Activated CD8-positive, alpha-beta memory T cell treated with anti-CD3 and anti-CD28 coated beads for 1 hour (primary cell): ENCODE measurements around the gene COPS6.

Experiments
- DNase-seq, 2 donors: peaks; one replicate each; pipeline ENCODE4 v3.0.0-alpha.2; 2020; ENCODE audit warnings: low read depth in 1 of 2; ENCODE audit errors: extremely low read depth in 1 of 2

Gene COPS6

DNA sequence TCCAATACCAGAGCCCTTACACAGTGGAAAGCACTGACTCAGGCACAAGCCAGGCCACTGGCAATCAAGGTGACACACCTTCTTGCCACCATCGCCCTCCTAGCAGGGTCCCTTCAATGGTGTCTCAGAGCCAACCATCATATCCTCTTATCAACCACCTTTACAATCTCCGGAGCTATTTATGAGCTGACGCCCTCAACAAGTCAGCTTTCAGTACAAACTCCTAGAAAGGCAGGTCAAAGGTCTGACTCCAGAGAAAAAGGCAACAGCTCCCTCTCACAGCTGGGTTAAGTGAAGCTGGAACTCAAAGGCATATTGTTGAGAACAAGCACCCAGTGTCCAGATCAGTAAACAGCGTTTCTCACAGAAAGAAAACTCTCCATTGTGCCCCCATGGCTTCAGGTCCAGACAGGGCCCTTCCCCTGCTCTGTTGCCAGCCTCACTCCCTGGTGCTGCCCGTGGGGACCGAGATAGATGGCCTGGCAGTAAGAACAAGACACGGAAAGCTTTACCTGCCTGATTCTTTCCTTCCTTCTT is 9.7 kb upstream of the COPS6 start:
- no peak for DNase-seq

DNA sequence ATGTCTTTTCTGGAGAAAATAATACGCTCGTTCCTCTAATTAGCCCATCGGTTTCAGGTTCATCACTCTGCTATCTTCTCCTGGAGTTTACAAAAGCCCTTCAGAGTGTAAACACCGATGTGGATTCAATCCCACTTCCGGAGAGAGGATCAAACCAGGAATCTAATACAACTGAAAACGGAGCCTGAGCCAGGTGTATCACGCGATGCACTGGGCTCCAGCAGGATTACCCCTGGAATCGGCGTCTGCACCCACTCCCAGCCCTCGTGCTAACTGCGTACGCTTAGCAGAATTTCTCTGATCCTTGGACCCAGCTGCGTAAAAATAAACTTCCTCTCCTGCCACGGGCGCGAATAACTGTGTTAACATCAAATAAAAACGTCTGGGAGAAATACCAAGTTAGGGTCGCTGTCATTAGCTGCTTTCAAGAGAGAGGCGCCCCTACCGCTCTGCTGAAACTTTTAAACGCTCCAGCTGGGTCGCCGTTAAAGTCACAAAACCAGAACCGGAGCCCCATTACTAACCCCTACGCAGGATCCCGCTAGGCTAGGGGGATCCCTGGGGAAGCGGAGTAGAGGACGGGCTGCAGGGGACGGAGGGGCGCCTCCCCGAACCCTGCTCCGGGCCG is 7.7 kb upstream of the COPS6 start:
- DNase-seq = no peak

DNA sequence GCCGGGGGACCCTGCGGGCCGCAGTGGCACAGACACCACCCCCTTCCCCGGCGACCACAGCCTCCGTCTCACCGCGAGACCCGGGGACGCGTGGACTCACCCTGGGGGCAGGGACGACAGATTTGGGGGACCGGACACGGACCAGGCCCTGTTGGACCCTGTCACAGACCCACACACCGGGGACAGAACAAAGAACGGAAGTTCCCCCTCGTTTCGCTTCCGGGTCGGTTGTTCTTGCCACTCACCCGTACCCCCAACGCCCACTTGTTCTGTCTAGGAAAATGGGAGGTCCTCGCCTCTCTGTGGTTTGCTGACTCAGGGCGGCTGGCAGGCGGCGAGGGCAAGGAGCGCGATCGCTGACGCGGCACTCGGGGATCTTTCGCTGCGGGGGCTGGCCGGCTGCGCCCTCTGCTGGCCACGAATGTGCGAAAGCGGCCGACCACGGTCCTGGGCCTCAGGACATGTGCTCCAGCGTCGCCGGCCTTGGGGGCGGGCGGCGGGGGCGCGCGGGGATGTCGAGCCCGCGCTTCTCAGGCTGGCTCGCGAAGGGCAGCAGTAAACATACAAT is 7.2 kb upstream of the COPS6 start, which contains the start of gene ZNF3:
TSS of gene ZNF3 (minus strand) at position 189 of the 568 bp plus-strand sequence. CDS start 4,366 bp downstream, outside the sequence.
- peak; percentile 94 for DNase-seq

DNA sequence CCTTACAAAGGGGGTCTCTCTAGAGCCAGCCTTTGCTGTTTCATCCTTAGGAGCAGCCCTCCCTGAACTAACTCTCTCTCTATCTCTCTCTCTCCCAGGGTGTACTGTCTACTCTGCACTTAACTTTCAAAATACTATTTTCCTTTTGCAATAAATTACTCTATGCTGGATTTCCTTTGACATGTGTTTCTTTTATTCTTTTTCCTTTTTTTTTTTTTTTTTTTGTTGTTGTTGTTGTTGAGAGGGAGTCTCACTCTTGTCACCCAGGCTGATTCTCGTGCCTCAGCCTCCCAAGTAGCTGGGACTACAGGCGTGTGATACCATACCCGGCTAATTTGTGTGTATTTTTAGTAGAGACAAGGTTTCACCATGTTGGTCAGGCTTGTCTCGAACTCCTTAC is 5.8 kb upstream of the COPS6 start:
- DNase-seq = no peak

DNA sequence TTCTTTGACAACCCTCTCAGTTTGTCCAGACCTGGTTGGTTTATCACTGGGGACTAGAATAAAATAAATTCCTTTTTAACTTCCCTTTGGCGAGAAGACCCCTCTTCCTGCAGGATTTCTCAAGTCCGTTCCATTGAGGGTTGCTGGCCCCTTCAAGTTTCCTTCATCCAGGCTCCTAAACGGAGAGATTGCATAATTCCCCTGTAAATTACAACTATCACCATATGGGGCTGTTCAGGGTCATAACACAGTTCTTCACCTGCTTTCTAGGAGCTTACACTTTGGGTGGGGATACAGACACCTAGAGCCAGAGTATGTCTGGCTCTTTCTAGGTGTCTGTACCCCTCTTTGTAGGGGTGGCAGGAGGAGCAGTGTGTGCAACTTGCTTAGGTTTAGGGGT is 3.3 kb upstream of the COPS6 start:
- no peak for DNase-seq

DNA sequence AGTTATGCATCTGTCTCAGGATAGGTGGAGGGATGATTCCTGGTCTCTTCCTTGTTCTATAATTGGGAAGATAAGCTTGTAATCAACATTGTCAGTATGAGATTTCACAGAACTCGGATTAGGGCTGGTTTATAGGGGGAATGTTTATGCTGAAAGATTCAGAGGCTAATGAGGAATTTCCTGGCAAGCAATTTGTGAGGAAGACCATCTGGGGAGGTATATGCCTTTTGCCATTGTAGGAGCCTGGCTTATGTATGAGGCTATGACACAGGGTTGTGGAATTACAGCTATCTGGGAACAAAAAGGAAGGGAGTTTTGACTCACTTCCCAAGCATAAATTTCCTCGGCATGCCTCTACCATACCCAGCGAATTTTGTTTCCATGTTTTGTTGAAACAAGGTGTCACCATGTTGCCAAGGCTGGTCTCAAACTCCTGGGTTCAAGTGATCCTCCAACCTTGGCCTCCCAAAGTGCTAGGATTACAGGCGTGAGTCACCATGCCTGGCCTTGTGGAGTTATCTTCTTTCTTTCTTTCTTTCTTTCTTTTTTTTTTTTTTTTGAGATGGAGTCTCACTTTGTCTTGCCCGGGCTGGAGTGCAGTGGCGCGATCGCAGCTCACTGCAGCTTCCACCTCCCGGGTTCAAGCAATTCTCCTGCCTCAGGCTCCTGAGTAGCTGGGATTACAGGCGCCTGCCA is 1.6 kb upstream of the COPS6 start:
- DNase-seq = no peak

DNA sequence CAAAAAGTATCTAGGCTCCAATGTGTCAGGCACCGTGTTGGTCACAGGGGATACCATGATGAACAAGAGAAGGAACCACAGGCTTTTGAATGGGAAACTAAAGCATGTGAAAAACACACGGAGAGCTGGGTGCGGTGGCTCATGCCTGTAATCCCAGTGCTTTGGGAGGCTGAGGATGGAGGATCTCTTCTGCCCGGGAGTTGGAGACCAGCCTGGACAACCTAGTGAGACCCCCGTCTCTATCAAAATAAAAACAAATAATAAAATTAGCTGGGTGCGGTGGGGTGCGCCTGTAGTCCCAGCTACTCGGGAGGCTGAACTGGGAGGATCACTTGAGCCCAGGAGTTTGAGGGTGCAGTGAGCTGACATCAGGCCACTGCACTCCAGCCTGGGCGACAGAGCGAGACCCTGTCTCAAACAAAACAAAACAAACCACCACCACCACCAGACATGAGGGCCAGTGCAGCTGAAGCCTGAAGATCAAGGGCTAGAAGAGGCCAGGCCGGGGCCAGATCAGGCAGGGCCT is 611 bp upstream of the COPS6 start:
- no peak for DNase-seq

DNA sequence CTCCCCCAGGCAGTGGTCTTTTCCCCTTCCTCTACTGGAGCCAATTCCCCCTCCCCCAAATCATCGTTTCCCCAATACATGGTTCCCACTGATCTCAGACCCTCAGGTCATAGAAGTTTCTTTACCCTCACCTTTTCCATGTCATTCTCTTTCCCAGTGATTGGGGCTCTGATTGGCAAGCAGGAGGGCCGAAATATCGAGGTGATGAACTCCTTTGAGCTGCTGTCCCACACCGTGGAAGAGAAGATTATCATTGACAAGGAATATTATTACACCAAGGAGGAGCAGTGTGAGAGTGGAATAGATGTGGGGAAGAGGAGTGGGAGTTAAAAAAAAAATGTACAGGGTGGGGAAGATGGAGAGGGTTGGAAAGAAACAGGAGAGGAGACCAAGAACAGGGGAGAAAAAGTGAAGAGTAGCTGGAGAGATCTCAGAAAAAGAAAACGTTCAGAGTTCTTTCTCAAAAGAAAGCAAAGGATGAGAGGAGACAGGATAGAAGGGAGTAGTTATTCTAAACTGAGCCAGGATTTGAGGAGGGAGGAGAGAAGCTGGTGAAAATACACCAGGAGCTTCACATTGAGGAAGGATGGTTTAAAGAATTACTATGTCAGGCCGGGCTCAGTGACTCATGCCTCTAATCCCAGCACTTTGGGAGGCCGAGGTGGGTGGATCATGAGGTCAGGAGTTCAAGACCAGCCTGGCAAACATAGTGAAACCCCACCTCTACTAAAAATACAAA is 858 bp downstream of the COPS6 start:
- DNase-seq = no peak

DNA sequence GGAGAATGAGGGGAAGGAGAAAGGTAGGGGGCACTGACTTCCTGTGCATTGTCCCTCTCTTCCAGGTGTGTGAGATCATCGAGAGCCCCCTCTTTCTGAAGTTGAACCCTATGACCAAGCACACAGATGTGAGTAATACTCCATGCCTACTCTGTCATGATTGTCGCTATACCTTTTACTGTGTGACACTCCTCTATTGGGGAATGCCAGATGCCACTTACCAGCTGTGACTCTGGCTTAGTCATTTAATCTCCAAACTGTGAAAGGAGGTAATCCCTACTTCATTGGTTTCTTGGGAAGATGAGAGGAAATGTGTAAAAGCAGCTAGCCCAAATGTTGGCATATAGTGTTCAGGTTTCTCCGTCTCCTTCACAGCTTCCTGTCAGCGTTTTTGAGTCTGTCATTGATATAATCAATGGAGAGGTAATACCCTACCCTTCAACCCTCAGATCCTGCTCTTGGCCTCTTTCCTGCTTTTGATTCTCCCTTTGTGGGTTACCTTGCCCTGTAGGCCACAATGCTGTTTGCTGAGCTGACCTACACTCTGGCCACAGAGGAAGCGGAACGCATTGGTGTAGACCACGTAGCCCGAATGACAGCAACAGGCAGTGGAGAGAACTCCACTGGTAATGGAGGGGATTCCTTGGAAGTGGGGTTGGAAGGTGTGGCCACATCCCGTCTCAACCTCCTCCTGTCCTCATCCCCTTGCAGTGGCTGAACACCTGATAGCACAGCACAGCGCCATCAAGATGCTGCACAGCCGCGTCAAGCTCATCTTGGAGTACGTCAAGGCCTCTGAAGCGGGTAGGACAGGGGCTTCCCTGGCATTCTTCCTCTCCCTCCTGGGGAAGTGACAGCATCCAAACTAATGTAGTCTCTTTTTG is 2.0 kb downstream of the COPS6 start:
- DNase-seq = no peak

DNA sequence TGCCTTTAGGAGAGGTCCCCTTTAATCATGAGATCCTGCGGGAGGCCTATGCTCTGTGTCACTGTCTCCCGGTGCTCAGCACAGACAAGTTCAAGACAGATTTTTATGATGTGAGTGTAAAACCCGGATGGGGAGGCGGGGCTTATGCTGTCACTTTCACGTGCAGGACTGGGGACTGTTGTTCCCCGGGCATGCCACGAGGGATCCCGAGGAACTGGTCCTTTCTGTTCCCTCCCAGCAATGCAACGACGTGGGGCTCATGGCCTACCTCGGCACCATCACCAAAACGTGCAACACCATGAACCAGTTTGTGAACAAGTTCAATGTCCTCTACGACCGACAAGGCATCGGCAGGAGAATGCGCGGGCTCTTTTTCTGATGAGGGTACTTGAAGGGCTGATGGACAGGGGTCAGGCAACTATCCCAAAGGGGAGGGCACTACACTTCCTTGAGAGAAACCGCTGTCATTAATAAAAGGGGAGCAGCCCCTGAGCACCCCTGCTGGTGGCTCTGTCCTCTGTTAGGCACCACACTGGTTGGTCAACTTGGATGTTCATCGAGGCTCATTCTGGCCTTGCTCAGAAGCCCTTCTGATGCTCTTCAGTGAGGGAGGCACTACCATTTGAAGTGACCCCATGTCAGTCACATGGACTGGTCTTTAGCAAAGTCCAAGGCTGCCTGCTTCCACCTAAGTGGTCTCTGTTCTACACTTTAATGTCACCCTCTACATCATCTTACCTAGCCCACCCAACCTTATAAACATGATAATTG is 2.8 kb downstream of the COPS6 start:
- DNase-seq = no peak

DNA sequence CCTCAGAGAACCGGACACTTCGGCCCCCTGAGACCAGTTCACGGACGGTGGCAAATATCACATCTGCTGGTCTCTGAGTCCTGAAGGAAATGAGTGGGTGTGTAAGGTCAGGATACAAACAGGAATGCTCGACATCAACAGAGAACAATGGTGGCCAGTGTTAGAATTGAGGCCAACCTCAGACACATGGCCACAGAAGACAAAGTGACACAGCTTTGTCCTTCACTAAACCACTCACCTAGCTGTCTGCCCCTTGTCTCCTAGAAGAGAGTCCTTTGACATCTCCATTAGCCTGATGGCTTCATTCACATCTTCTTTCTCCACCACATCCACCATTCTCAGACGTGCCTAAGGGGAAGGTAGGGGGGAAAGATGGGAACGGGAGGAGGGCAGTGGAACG is 4.3 kb downstream of the COPS6 start:
- no peak for DNase-seq

DNA sequence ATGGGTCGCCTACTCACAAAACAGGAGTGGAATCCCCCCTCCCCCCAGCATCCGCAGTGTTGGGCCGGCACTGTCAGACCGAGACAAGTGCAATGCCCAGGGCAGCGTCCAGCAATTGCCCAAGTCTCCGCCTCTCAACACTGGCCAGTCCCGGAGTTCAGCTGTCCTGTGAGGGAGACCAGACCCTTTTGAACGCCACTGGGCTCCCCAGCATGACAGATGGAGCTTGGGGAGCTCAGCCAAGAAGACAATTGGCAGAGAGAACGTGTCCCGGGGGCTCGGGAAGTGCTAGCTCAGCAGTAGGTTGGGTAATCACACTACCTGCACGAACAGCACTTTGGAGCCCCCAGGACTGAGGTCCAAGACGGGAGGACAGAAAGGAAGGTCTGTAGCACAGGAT is 4.7 kb downstream of the COPS6 start:
- no peak for DNase-seq

DNA sequence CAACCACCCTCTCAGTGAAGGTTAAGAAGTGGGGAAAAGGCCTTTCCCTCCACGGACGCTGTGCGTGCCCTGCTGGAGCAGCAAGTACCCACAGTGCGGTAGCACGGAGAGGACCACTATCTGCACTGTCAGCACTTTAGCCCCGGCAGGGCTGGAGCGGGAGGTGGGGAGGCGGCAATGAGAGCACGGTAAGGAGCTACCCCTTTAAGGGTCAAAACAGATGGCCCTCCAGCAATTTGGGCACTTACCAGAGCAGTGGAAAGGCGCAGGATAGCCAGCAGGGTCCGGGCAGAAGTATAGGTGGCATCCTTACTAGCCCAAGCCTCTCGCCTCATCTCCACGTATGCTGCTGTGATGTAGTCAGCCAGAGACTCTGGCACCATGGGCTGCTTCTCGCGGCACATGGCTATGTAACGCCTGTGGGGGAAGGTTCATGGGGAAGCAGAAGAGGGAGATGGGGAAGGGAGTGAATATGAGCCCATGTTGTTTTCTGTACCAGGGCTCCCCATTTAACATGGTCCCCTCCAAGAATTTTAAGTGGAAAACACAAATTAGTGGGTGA is 5.2 kb downstream of the COPS6 start:
- DNase-seq = no peak

DNA sequence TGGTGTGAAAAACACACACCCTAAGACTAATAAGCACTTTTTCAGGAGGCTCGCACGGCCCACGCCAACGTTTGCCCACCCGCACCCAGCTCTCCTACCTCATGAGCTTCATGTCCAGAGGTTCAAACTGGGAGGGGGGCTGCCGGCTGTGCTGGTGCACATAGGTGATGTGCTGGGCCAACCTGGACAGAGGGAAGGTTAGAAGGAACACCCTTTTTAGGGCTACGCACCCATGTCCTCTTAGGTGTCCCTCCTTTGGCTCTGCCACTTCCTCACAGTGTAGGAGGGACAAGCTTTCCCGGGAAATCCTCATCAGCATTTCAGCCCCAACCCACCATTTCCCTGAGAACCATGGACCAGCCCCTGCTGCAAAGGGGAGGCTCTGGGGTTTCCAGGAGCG is 6.5 kb downstream of the COPS6 start:
- DNase-seq = no peak

DNA sequence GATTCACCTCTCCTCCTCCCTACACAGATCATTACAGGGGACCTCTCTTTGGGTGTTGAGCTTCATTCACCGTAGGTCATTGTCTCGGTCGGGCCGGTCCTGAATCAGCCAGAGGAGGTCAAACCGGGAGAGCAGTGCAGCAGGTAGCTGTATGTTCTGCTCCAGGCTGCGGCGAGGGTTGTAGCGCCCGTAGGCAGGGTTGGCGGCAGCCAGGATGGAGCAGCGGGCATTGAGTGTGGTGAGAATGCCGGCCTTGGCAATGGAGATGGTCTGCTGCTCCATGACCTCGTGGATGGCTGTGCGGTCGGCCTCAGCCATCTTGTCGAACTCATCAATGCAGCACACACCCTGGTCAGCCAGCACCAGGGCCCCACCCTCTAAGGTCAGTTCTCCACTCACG is 6.9 kb downstream of the COPS6 start:
- DNase-seq = no peak

DNA sequence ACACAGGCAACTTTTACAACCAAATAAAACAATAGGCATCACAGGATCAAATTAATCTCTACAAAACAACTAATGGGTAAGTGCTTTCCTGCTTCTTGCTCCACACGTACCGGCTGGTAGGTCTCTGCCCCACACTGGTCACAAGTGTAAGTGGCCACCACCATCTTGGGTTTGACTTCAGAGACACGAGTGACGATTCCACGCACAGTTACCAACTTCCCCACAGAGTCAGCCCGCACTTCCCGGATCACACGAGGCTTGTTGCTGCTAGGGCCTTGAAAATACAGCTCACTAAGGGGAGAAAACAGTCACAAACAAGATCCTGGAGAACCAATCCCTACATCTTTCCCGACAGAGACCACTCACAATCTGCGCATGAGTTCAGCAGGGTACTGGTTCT is 10.1 kb downstream of the COPS6 start:
- no peak for DNase-seq

DNA sequence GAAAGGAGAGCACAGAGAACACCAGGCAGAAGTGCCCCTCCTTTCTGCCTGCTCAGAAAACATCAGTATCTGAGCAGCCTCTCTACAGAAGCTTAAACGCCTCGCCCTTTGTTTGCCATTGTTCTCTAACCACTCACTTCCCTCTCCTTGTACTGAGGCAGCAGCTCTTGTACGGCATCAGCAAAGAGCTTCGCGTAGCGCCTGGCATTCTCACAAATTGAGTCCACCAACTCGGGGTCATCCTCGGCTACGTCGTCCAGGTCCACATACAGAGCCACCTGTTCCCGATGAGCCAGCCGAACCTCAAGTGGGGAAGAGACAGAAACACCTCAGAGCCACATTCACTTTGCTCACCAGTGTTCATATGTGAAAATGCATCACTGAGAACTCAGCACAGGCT is 10.7 kb downstream of the COPS6 start:
- no peak for DNase-seq

DNA sequence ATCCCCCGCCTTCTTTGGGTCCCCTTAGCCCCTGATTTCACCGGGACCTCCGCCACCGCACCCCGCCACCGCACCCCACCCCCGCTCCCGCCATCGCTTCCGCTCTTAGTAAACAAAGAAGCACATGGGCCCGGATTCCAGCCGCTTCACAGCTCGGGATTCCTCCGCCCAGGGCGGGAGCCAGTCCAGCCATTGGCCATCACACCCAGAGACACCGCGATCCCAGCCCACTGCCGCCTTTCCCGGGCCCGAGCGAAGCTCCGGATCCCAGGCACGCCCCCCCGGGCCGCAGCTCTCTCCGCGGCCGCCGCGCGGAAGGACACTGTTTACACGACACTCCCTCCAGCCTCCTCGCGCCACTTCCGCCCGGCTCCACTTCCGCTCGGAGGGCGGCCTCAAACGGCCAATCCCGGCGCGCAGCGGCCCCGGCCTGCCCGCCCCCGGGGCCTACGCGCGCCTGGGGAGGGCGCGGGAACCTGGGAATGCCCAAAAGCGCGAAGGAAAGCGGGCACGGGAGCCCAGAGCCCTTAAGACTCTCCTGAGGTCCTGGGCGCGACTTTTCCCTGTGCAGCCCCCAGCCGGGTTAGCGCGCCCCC is 11.7 kb downstream of the COPS6 start:
- peak; percentile 42 to 74 for DNase-seq
